Myometrial cell (primary cell): Measurements from ENCODE around the gene USP17L10. TPM values are rescaled to one million over a fixed set of nuclear protein-coding genes. Genes with fewer than 3 reads are reported as not detected.

Experiments used
- total RNA-seq: library from RNA; depleted of rRNA; stranded (reverse); fragments of >200 nt; gene quantifications from 2 replicates; pipeline ENCODE4 v1.2.3, GENCODE V29; 2015

The USP17L10 gene
- not detected in 2 replicates for total RNA-seq

GRCh38 chr4:9210357-9210756 is at the start of gene USP17L10:
USP17L10 (plus strand) TSS chr4:9210657; CDS start chr4:9210657, 0 bp downstream.

GRCh38 chr4:9169791-9170459 is 40.5 kb upstream of the USP17L10 start, which contains the start of gene FAM90A26:
FAM90A26 (plus strand) TSS chr4:9170409; CDS start chr4:9173173, 2,764 bp downstream.

GRCh38 chr4:9215105-9215504 is 4.6 kb downstream of the USP17L10 start, which contains the start of gene USP17L11:
USP17L11 (plus strand) TSS chr4:9215405; CDS start chr4:9215405, 0 bp downstream.

GRCh38 chr4:9219852-9220251 is 9.4 kb downstream of the USP17L10 start, which contains the start of gene USP17L12:
USP17L12 (plus strand) TSS chr4:9220152; CDS start chr4:9220152, 0 bp downstream.

GRCh38 chr4:9224596-9224995 is 14.1 kb downstream of the USP17L10 start, which contains the start of gene USP17L13:
USP17L13 (plus strand) TSS chr4:9224896; CDS start chr4:9224896, 0 bp downstream.

GRCh38 chr4:9234085-9234484 is 23.6 kb downstream of the USP17L10 start, which contains the start of gene USP17L15:
USP17L15 (plus strand) TSS chr4:9234385; CDS start chr4:9234385, 0 bp downstream.

GRCh38 chr4:9243579-9243978 is 33.1 kb downstream of the USP17L10 start, which contains the start of gene USP17L17:
USP17L17 (plus strand) TSS chr4:9243879; CDS start chr4:9243879, 0 bp downstream.

GRCh38 chr4:9247953-9248680 is 37.7 kb downstream of the USP17L10 start, which contains the start of gene USP17L18:
USP17L18 (plus strand) TSS chr4:9248630; CDS start chr4:9248630, 0 bp downstream.

GRCh38 chr4:9253078-9253477 is 42.6 kb downstream of the USP17L10 start, which contains the start of gene USP17L19:
USP17L19 (plus strand) TSS chr4:9253378; CDS start chr4:9253378, 0 bp downstream.

GRCh38 chr4:9257824-9258223 is 47.4 kb downstream of the USP17L10 start, which contains the start of gene USP17L20:
USP17L20 (plus strand) TSS chr4:9258124; CDS start chr4:9258124, 0 bp downstream.

Other genes starting within 250 kb of the USP17L10 start
- not detected in 2 replicates for gene FAM90A26, start 40.2 kb upstream of the USP17L10 start, total RNA-seq
- not detected in 2 replicates for gene USP17L11, start 4.7 kb downstream of the USP17L10 start, total RNA-seq
- not detected in 2 replicates for gene USP17L12, start 9.5 kb downstream of the USP17L10 start, total RNA-seq
- not detected in 2 replicates for gene USP17L13, start 14.2 kb downstream of the USP17L10 start, total RNA-seq
- gene USP17L15, start 23.7 kb downstream of the USP17L10 start, total RNA-seq: not detected in 2 replicates
- not detected in 2 replicates for gene USP17L17, start 33.2 kb downstream of the USP17L10 start, total RNA-seq
- gene USP17L18, start 38.0 kb downstream of the USP17L10 start, total RNA-seq: not detected in 2 replicates
- gene USP17L19, start 42.7 kb downstream of the USP17L10 start, total RNA-seq: not detected in 2 replicates
- gene USP17L20, start 47.5 kb downstream of the USP17L10 start, total RNA-seq: not detected in 2 replicates
- gene USP17L21, start 52.2 kb downstream of the USP17L10 start, total RNA-seq: not detected in 2 replicates
- gene USP17L22, start 57.0 kb downstream of the USP17L10 start, total RNA-seq: not detected in 2 replicates
- gene USP17L24, start 114.5 kb downstream of the USP17L10 start, total RNA-seq: not detected in 2 replicates
- gene USP17L25, start 119.3 kb downstream of the USP17L10 start, total RNA-seq: not detected in 2 replicates
- gene USP17L26, start 124.0 kb downstream of the USP17L10 start, total RNA-seq: not detected in 2 replicates
- gene USP17L5, start 128.7 kb downstream of the USP17L10 start, total RNA-seq: not detected in 2 replicates
- not detected in 2 replicates for gene USP17L27, start 133.5 kb downstream of the USP17L10 start, total RNA-seq
- not detected in 2 replicates for gene USP17L28, start 138.2 kb downstream of the USP17L10 start, total RNA-seq
- not detected in 2 replicates for gene USP17L29, start 143.0 kb downstream of the USP17L10 start, total RNA-seq
- not detected in 2 replicates for gene USP17L30, start 152.5 kb downstream of the USP17L10 start, total RNA-seq
- not detected in 2 replicates for gene DEFB131A, start 233.8 kb downstream of the USP17L10 start, total RNA-seq